T-cell (primary cell): ENCODE results near the gene SPAG5. TPM values are rescaled to one million over a fixed set of nuclear protein-coding genes. Genes with fewer than 3 reads are reported as not detected.

Experiments
- total RNA-seq, 35 experiments: library from RNA in 6 of 35; stranded (reverse) in 6 of 35; fragments of 120-200 nt in 1 of 35; gene quantifications; one replicate each; pipeline versions ENCODE4 v1.2.1 to v1.2.4 and lab custom pipeline; 2013 to 2026

The SPAG5 gene
- total RNA-seq, 5 donors from 2014 or later (not counting 1 experiment from before 2014, with no cell fraction given): 7.7 to 26.5 (median 10.3) TPM

Other genes with a start within 250 kb of the SPAG5 start
- gene POLDIP2, start 241.5 kb downstream of the SPAG5 start, total RNA-seq: 10 to 100 TPM; 29.2 to 38.7 (median 33.2) TPM
- gene SEBOX, start 233.8 kb downstream of the SPAG5 start, total RNA-seq: not detected
- 1 to 10 TPM in 3 of 5 donors, under 1 TPM in 2; 0.50 to 1.9 (median 1.2) TPM for gene VTN, start 228.7 kb downstream of the SPAG5 start, total RNA-seq
- gene SARM1, start 227.3 kb downstream of the SPAG5 start, total RNA-seq: 10 to 100 TPM; 26.0 to 42.3 (median 37.9) TPM
- 1 to 10 TPM in 4 of 5 donors, under 1 TPM in 1; 0.93 to 2.7 (median 2.5) TPM for gene SLC46A1, start 192.8 kb downstream of the SPAG5 start, total RNA-seq
- gene SLC13A2, start 125.4 kb downstream of the SPAG5 start, total RNA-seq: not detected
- gene FOXN1, start 92.7 kb downstream of the SPAG5 start, total RNA-seq: not detected
- 10 to 100 TPM; 37.7 to 51.7 (median 44.5) TPM for gene UNC119, start 46.4 kb downstream of the SPAG5 start, total RNA-seq
- gene PIGS, start 27.5 kb downstream of the SPAG5 start, total RNA-seq: 10 to 100 TPM; 54.9 to 63.0 (median 60.9) TPM
- gene ALDOC, start 22.1 kb downstream of the SPAG5 start, total RNA-seq: 10 to 100 TPM; 27.0 to 31.0 (median 28.4) TPM
- gene RSKR, start 15.2 kb upstream of the SPAG5 start, total RNA-seq: 10 to 100 TPM; 14.2 to 26.1 (median 21.9) TPM
- gene BLTP2, start 46.1 kb upstream of the SPAG5 start, total RNA-seq: 100 to 1,000 TPM; 129 to 156 (median 138) TPM
- gene SDF2, start 62.9 kb upstream of the SPAG5 start, total RNA-seq: 10 to 100 TPM; 25.3 to 45.8 (median 43.9) TPM
- gene SUPT6H, start 63.2 kb upstream of the SPAG5 start, total RNA-seq: 100 to 1,000 TPM in 2 of 5 donors, 10 to 100 TPM in 3; 89.2 to 129 (median 95.7) TPM
- 10 to 100 TPM in 3 of 5 donors, 1 to 10 TPM in 2; 5.6 to 11.6 (median 10.2) TPM for gene PROCA1, start 112.9 kb upstream of the SPAG5 start, total RNA-seq
- 10 to 100 TPM in 3 of 5 donors, 1 to 10 TPM in 2; 7.6 to 82.8 (median 11.0) TPM for gene RAB34, start 118.8 kb upstream of the SPAG5 start, total RNA-seq
- 1,000 to 10,000 TPM; 2,927 to 3,276 (median 3,036) TPM for gene RPL23A, start 121.0 kb upstream of the SPAG5 start, total RNA-seq
- gene TLCD1, start 127.2 kb upstream of the SPAG5 start, total RNA-seq: 1 to 10 TPM in 4 of 5 donors, not detected in 1; 1.2 to 1.8 (median 1.3) TPM
- gene NEK8, start 129.8 kb upstream of the SPAG5 start, total RNA-seq: 10 to 100 TPM in 3 of 5 donors, 1 to 10 TPM in 2; 7.7 to 13.6 (median 12.7) TPM
- gene TRAF4, start 145.0 kb upstream of the SPAG5 start, total RNA-seq: 100 to 1,000 TPM in 2 of 5 donors, 10 to 100 TPM in 3; 37.5 to 226 (median 42.5) TPM
- gene FAM222B, start 243.8 kb upstream of the SPAG5 start, total RNA-seq: 10 to 100 TPM; 17.6 to 23.4 (median 23.3) TPM